Panc1 (cell line): ENCODE measurements around the gene MED25. TPM values are rescaled to one million over a fixed set of nuclear protein-coding genes. Genes with fewer than 3 reads are reported as not detected.

Experiments
- ATAC-seq: fragments of 200-7000 bp; cut with Tn5 transposase; 2 replicates; pipeline ENCODE4 v1.9.1; 2020; ENCODE audit warnings: mild to moderate bottlenecking, moderate library complexity
- BruUV-seq: library from RNA; stranded (reverse); fragments of 400-500 nt; replicated peaks from 2 replicates; lab custom pipeline; 2021; lab: Mats Ljungman, UMichigan
- CTCF ChIA-PET: fragments of 300-600 bp; sonication (Branson Sonifier 250); formaldehyde crosslinking; loops from one replicate; lab custom pipeline; 2022; ENCODE audit warnings: antibody characterized with exemption; lab: Charles Lee
- POLR2A ChIA-PET: fragments of 300-600 bp; sonication (Branson Sonifier 250); formaldehyde crosslinking; loops from one replicate; lab custom pipeline; 2022; ENCODE audit warnings: antibody characterized with exemption; lab: Charles Lee
- DNase-seq: peaks from one replicate; pipeline ENCODE4 v3.0.0-alpha.2; 2010; ENCODE audit warnings: low read depth, low spot score
- H3K27ac ChIP-seq: 2 replicates; pipeline ENCODE4 v1.5.1; 2011; ENCODE audit warnings: mild to moderate bottlenecking, low read length, inconsistent platforms
- H3K27me3 ChIP-seq: fragments of 200-500 bp; sonication (Bioruptor generic); 2 replicates; pipeline ENCODE4 v1.6.0; 2014; ENCODE audit warnings: low read length, inconsistent platforms; ENCODE audit not compliant: control insufficient read depth, insufficient read depth
- H3K36me3 ChIP-seq: fragments of 200-500 bp; sonication (Bioruptor generic); 2 replicates; pipeline ENCODE4 v1.5.1; 2014; ENCODE audit warnings: inconsistent platforms, mild to moderate bottlenecking, low read length, moderate library complexity; ENCODE audit not compliant: control insufficient read depth, insufficient read depth
- H3K4me1 ChIP-seq: 2 replicates; pipeline ENCODE4 v1.5.1; 2011; ENCODE audit warnings: inconsistent platforms, mild to moderate bottlenecking, low read length, moderate library complexity; ENCODE audit not compliant: control insufficient read depth, insufficient read depth
- H3K4me3 ChIP-seq, 2 experiments: 2 replicates each; pipeline ENCODE4 v1.5.1; 2011 to 2012; ENCODE audit warnings: low read depth in 2 of 2, low read length in 2 of 2, mild to moderate bottlenecking in 2 of 2, inconsistent platforms in 1 of 2, moderate library complexity in 1 of 2
- H3K9me3 ChIP-seq: fragments of 200-500 bp; sonication (Bioruptor generic); 2 replicates; pipeline ENCODE4 v1.5.1; 2014; ENCODE audit warnings: low read depth, mild to moderate bottlenecking, inconsistent platforms, low read length, moderate library complexity; ENCODE audit not compliant: control insufficient read depth, insufficient read depth
- POLR2AphosphoS5 ChIP-seq: IDR thresholded peaks from 2 replicates; pipeline ENCODE4 v1.6.1; 2012; ENCODE audit warnings: mild to moderate bottlenecking, low read depth, low read length, moderate library complexity
- SIN3A ChIP-seq: IDR thresholded peaks from 2 replicates; pipeline ENCODE4 v1.6.1; 2012; ENCODE audit warnings: low read depth, mild to moderate bottlenecking, low read length, moderate library complexity, borderline replicate concordance; ENCODE audit not compliant: insufficient read depth
- TCF7L2 ChIP-seq: IDR thresholded peaks from 2 replicates; pipeline ENCODE4 v1.6.1; 2011; ENCODE audit warnings: mild to moderate bottlenecking, low read depth, low read length, inconsistent platforms
- in situ Hi-C: cut with HindIII; loops from 2 replicates; pipeline ENCODE4 v1.10.0; 2016; ENCODE audit warnings: low sequenced_read_pairs, low pct_unique_long_range_greater_than_20kb
- intact Hi-C: fragments of 100-400 bp; cut with micrococcal nuclease; formaldehyde crosslinking; loops from one replicate; pipeline ENCODE4 v1.10.0; 2022; ENCODE audit not compliant: unreplicated experiment
- total RNA-seq: library from RNA; stranded (reverse); gene quantifications from one replicate; pipeline ENCODE4 v1.2.1, GENCODE V29; 2021; ENCODE audit not compliant: unreplicated experiment
- TF ChIP-seq, protein P1 (sequence below), 2 experiments: IDR thresholded peaks; 2 replicates each; pipeline ENCODE4 v1.6.1; 2011 to 2012; ENCODE audit warnings: low read depth in 2 of 2, control low read depth in 1 of 2, low read length in 1 of 2, mild to moderate bottlenecking in 1 of 2, moderate library complexity in 1 of 2; ENCODE audit not compliant: insufficient read depth in 1 of 2
- TF ChIP-seq, protein P2 (sequence below): fragments of 450-650 bp; IDR thresholded peaks from 2 replicates; pipeline ENCODE4 v1.5.1; 2017; ENCODE audit warnings: mild to moderate bottlenecking

The MED25 gene
- total RNA-seq, 1 experiment from 2014 or later: 52.4 TPM

DNA sequence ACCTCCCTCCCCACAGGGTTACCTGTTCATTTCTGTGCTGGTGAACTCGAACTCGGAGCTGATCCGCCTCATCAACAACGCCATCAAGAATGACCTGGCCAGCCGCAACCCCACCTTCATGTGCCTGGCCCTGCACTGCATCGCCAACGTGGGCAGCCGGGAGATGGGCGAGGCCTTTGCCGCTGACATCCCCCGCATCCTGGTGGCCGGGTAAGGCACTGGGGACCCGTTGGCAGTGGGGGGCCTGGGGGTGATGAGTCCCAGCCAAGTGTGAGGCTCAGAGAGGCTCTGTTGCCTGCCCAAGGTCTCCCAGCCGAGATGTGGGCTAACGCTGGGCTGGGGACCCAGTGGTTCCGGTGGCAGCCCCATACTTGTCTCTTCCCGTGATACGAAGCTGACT, 35.6 kb upstream of the MED25 start:
- in situ Hi-C loops: no loop called here
- DNase-seq: no peak

DNA sequence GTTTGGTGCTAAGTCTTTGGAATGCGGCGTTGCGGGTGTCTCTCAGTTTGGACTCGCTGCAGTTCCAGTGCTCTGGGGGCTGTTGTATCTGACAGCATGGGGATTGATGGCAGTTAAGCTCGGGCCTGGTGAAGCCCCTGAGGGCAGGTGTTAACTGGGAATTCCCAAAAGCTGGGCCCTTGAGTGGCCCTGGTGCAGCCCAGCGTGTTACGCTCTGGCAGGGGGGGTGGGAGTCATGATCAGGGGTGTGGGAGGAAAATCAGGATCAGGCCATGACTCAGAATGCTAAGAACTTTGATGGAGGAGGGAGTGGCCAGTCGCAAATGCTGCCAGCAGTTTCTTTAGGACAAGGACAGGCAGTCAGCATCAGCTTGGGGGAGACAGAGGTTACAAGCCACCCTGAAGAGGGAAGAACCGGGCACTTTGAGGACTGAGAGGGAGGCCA, 31.7 kb upstream of the MED25 start:
- Histone ChIP-seq H3K27ac (no peak overlapping the region), H3K4me3 (no peak overlapping the region), H3K4me1 (no peaks in the 10 kb centered on the region), H3K36me3 (no peaks in the 10 kb centered on the region), H3K27me3 (no peaks in the 10 kb centered on the region), H3K9me3 (no peaks in the 10 kb centered on the region)
- CTCF ChIA-PET: no interaction called here
- POLR2A ChIA-PET: interaction anchor here (0.5 kb wide), 1 partner anchor 70 kb away, joined by 6 read pairs; no protein-coding TSS in a partner anchor
- TF ChIP-seq, protein P1, sequence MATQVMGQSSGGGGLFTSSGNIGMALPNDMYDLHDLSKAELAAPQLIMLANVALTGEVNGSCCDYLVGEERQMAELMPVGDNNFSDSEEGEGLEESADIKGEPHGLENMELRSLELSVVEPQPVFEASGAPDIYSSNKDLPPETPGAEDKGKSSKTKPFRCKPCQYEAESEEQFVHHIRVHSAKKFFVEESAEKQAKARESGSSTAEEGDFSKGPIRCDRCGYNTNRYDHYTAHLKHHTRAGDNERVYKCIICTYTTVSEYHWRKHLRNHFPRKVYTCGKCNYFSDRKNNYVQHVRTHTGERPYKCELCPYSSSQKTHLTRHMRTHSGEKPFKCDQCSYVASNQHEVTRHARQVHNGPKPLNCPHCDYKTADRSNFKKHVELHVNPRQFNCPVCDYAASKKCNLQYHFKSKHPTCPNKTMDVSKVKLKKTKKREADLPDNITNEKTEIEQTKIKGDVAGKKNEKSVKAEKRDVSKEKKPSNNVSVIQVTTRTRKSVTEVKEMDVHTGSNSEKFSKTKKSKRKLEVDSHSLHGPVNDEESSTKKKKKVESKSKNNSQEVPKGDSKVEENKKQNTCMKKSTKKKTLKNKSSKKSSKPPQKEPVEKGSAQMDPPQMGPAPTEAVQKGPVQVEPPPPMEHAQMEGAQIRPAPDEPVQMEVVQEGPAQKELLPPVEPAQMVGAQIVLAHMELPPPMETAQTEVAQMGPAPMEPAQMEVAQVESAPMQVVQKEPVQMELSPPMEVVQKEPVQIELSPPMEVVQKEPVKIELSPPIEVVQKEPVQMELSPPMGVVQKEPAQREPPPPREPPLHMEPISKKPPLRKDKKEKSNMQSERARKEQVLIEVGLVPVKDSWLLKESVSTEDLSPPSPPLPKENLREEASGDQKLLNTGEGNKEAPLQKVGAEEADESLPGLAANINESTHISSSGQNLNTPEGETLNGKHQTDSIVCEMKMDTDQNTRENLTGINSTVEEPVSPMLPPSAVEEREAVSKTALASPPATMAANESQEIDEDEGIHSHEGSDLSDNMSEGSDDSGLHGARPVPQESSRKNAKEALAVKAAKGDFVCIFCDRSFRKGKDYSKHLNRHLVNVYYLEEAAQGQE (IDR thresholded peaks at IDR 0.05; ENCODE audit: insufficient read depth in 1 of 2, low read depth in 2 of 2, low read length in 1 of 2): no peak
- TF ChIP-seq, protein P2, sequence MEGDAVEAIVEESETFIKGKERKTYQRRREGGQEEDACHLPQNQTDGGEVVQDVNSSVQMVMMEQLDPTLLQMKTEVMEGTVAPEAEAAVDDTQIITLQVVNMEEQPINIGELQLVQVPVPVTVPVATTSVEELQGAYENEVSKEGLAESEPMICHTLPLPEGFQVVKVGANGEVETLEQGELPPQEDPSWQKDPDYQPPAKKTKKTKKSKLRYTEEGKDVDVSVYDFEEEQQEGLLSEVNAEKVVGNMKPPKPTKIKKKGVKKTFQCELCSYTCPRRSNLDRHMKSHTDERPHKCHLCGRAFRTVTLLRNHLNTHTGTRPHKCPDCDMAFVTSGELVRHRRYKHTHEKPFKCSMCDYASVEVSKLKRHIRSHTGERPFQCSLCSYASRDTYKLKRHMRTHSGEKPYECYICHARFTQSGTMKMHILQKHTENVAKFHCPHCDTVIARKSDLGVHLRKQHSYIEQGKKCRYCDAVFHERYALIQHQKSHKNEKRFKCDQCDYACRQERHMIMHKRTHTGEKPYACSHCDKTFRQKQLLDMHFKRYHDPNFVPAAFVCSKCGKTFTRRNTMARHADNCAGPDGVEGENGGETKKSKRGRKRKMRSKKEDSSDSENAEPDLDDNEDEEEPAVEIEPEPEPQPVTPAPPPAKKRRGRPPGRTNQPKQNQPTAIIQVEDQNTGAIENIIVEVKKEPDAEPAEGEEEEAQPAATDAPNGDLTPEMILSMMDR: no peak
- TF ChIP-seq TCF7L2 (no peak), POLR2AphosphoS5 (no peak), SIN3A (no peak)
- no peak for DNase-seq
- intact Hi-C loops: no loop called here
- ATAC-seq: peak; percentile 53
- no TSS peak for BruUV-seq
- in situ Hi-C loops: no loop called here

More for the DNA sequence above, 35.6 kb upstream of the MED25 start:
- Histone ChIP-seq H3K36me3 (no peaks in the 10 kb centered on the region), H3K4me1 (no peaks in the 10 kb centered on the region), H3K27me3 (no peaks in the 10 kb centered on the region), H3K9me3 (no peaks in the 10 kb centered on the region), H3K27ac (no peak overlapping the region), H3K4me3 (no peak overlapping the region)
- ChIA-PET CTCF (no interaction called here), POLR2A (no interaction called here)
- no TSS peak for BruUV-seq
- TF ChIP-seq TCF7L2: no peak
- TF ChIP-seq, protein P2: no peak
- TF ChIP-seq, protein P1 (IDR thresholded peaks at IDR 0.05; ENCODE audit: insufficient read depth in 1 of 2, low read depth in 2 of 2, low read length in 1 of 2): no peak
- TF ChIP-seq POLR2AphosphoS5: no peak
- no peak for TF ChIP-seq SIN3A
- ATAC-seq: no peak
- intact Hi-C loops: no loop called here
